Fibroblast of lung (primary cell): Measurements from ENCODE around the gene ZNF609. TPM values are rescaled to one million over a fixed set of nuclear protein-coding genes. Genes with fewer than 3 reads are reported as not detected.

Source experiments
- DNase-seq, 2 donors: peaks; one replicate each; pipeline versions ENCODE4 v3.0.0 to v3.0.0-alpha.2; 2010; ENCODE audit warnings: low read depth in 2 of 2
- H2AFZ ChIP-seq: 2 replicates; pipeline ENCODE4 v1.5.1; 2012; ENCODE audit warnings: low read length, control low read depth, inconsistent platforms
- H3K27ac ChIP-seq: 2 replicates; pipeline ENCODE4 v1.5.1; 2011; ENCODE audit warnings: low read length, control low read depth; ENCODE audit not compliant: insufficient read depth
- H3K27me3 ChIP-seq: 2 replicates; pipeline ENCODE4 v1.5.1; 2011; ENCODE audit warnings: mild to moderate bottlenecking, low read length; ENCODE audit not compliant: control insufficient read depth, insufficient read depth
- H3K36me3 ChIP-seq: 2 replicates; pipeline ENCODE4 v1.5.1; 2011; ENCODE audit warnings: low read length; ENCODE audit not compliant: control insufficient read depth, insufficient read depth
- H3K4me1 ChIP-seq: 2 replicates; pipeline ENCODE4 v1.5.1; 2011; ENCODE audit warnings: low read length; ENCODE audit not compliant: control insufficient read depth, insufficient read depth; ENCODE audit errors: extremely low read depth
- H3K4me2 ChIP-seq: 2 replicates; pipeline ENCODE4 v1.5.1; 2011; ENCODE audit warnings: low read length, control low read depth; ENCODE audit not compliant: insufficient read depth; ENCODE audit errors: extremely low read depth
- H3K4me3 ChIP-seq, 4 experiments: fragments of 200-600 bp in 1 of 4; sonication (generic) in 1 of 4; replicated peaks in 1 of 4; 2 replicates each; pipeline ENCODE4 v1.5.1; 2011 to 2016; ENCODE audit warnings: low read length in 4 of 4, low read depth in 3 of 4, mild to moderate bottlenecking in 3 of 4, control low read depth in 2 of 4, inconsistent platforms in 1 of 4, mixed read lengths in 1 of 4; ENCODE audit not compliant: insufficient read depth in 1 of 4; ENCODE audit errors: control extremely low read depth in 1 of 4
- H3K79me2 ChIP-seq: 2 replicates; pipeline ENCODE4 v1.5.1; 2012; ENCODE audit warnings: mild to moderate bottlenecking, low read length, inconsistent platforms; ENCODE audit not compliant: control insufficient read depth, insufficient read depth
- H3K9ac ChIP-seq: 2 replicates; pipeline ENCODE4 v1.5.1; 2011; ENCODE audit warnings: mild to moderate bottlenecking, low read length, control low read depth; ENCODE audit not compliant: insufficient read depth
- H3K9me3 ChIP-seq: 2 replicates; pipeline ENCODE4 v1.5.1; 2012; ENCODE audit warnings: low read depth, low read length; ENCODE audit not compliant: control insufficient read depth, insufficient read depth
- H4K20me1 ChIP-seq: 2 replicates; pipeline ENCODE4 v1.5.1; 2011; ENCODE audit warnings: low read length; ENCODE audit not compliant: control insufficient read depth, insufficient read depth; ENCODE audit errors: extremely low read depth
- CTCF ChIP-seq, 2 donors: IDR thresholded peaks in 1 of 2; conservative IDR thresholded peaks in 1 of 2; 1 replicate in 1 of 2; 2 replicates in 1 of 2; pipeline ENCODE4 v1.5.1; 2011 to 2012; ENCODE audit warnings: low read length in 2 of 2, control low read depth in 1 of 2, inconsistent platforms in 1 of 2, low read depth in 1 of 2, mild to moderate bottlenecking in 1 of 2
- EZH2 ChIP-seq: IDR thresholded peaks from 2 replicates; pipeline ENCODE4 v1.5.1; 2012; ENCODE audit warnings: low read length, control low read depth, mild to moderate bottlenecking; ENCODE audit errors: missing control alignments
- polyA plus RNA-seq, 2 donors: library from polyadenylated mRNA; depleted of rRNA in 1 of 2; stranded (reverse) in 1 of 2; unstranded in 1 of 2; fragments of >200 nt; gene quantifications; 2 replicates each; pipeline ENCODE4 v1.2.1, GENCODE V29; 2011 to 2012; ENCODE audit warnings: missing spikeins in 1 of 2
- total RNA-seq: library from RNA; depleted of rRNA; stranded (reverse); fragments of >200 nt; gene quantifications from 2 replicates; pipeline ENCODE4 v1.2.1, GENCODE V29; 2014

ZNF609 gene
- total and polyA plus RNA-seq, 2 donors (not counting 1 experiment from before 2014, with no cell fraction given) = 10.8 to 14.7 TPM

- H3K27me3 ChIP-seq = no peaks in the 10 kb centered on the region
- no peaks in the 10 kb centered on the region for H4K20me1 ChIP-seq
- no peak overlapping the region for H3K27ac ChIP-seq
- no peak overlapping the region for H3K4me2 ChIP-seq
- H3K4me3 ChIP-seq = no peak overlapping the region
- no peaks in the 10 kb centered on the region for H3K36me3 ChIP-seq
- TF ChIP-seq CTCF (conservative IDR thresholded peaks at IDR 0.05 in 1 of 2, IDR thresholded peaks at IDR 0.05 in 1 of 2; ENCODE audit: low read depth in 1 of 2, low read length in 2 of 2) = no peak
- no peak for TF ChIP-seq EZH2
- H3K79me2 ChIP-seq = no peaks in the 10 kb centered on the region
- H3K4me1 ChIP-seq = no peaks in the 10 kb centered on the region
- H3K9ac ChIP-seq = no peak overlapping the region
- H3K9me3 ChIP-seq = no peaks in the 10 kb centered on the region
- no peak for DNase-seq
- H2AFZ ChIP-seq = no peak overlapping the region
Measured at GRCh38 chr15:64645995-64646394, 185.6 kb downstream of the ZNF609 start.

- no peak overlapping the region for H3K9ac ChIP-seq
- no peaks in the 10 kb centered on the region for H3K4me1 ChIP-seq
- TF ChIP-seq EZH2 (no peak), CTCF (conservative IDR thresholded peaks at IDR 0.05 in 1 of 2, IDR thresholded peaks at IDR 0.05 in 1 of 2; ENCODE audit: low read depth in 1 of 2, low read length in 2 of 2) (no peak)
- DNase-seq = no peak
- no peaks in the 10 kb centered on the region for H3K27me3 ChIP-seq
- H3K27ac ChIP-seq = no peak overlapping the region
- no peak overlapping the region for H3K4me3 ChIP-seq
- H3K4me2 ChIP-seq = no peak overlapping the region
- no peaks in the 10 kb centered on the region for H3K9me3 ChIP-seq
- no peaks in the 10 kb centered on the region for H4K20me1 ChIP-seq
- no peaks in the 10 kb centered on the region for H3K36me3 ChIP-seq
- H2AFZ ChIP-seq = no peak overlapping the region
- no peaks in the 10 kb centered on the region for H3K79me2 ChIP-seq
Measured at GRCh38 chr15:64647367-64647766, 187.0 kb downstream of the ZNF609 start.

- no peak overlapping the region for H3K4me2 ChIP-seq
- H3K4me3 ChIP-seq = no peak overlapping the region
- no peaks in the 10 kb centered on the region for H3K36me3 ChIP-seq
- no peak for DNase-seq
- H3K9ac ChIP-seq = no peak overlapping the region
- no peak for TF ChIP-seq CTCF (conservative IDR thresholded peaks at IDR 0.05 in 1 of 2, IDR thresholded peaks at IDR 0.05 in 1 of 2; ENCODE audit: low read depth in 1 of 2, low read length in 2 of 2)
- no peak for TF ChIP-seq EZH2
- H4K20me1 ChIP-seq = no peaks in the 10 kb centered on the region
- H2AFZ ChIP-seq = no peak overlapping the region
- H3K79me2 ChIP-seq = no peaks in the 10 kb centered on the region
- H3K27me3 ChIP-seq = no peaks in the 10 kb centered on the region
- H3K4me1 ChIP-seq = no peaks in the 10 kb centered on the region
- no peaks in the 10 kb centered on the region for H3K9me3 ChIP-seq
- no peak overlapping the region for H3K27ac ChIP-seq
Measured at GRCh38 chr15:64650552-64650951, 190.2 kb downstream of the ZNF609 start.
